ENCODE results near the gene SMAD3. TPM values are rescaled to one million over a fixed set of nuclear protein-coding genes. Genes with fewer than 3 reads are reported as not detected.
A peak's percentile ranks its signal among the peaks of the same experiment; 100 is the strongest.

SMAD3 gene
- total RNA-seq, 2 donors from 2014 or later: 13.5 to 47.4 TPM

GRCh38 chr15:67232591-67232990 lies 167.2 kb downstream of the SMAD3 start:
- Mint-ChIP-seq H3K36me3 (peaks cover 40% of the 10 kb centered on the region), H3K4me1 (ENCODE audit: low read depth in 2 of 2) (peaks cover 8 to 11% of the 10 kb centered on the region in 2 donors)

GRCh38 chr15:67240235-67241131 lies 175.1 kb downstream of the SMAD3 start:
- Mint-ChIP-seq H3K9me3 (no peaks in the 10 kb centered on the region), H3K4me3 (peak overlapping the region; percentile 75), H3K4me1 (ENCODE audit: low read depth in 2 of 2) (peaks cover 38 to 49% of the 10 kb centered on the region in 2 donors), H3K27me3 (no peaks in the 10 kb centered on the region), H3K27ac (peak overlapping the region; percentile 59 to 76), H3K36me3 (no peaks in the 10 kb centered on the region)
- DNase-seq (ENCODE audit: low spot score) (no peak), ATAC-seq (no peak)

More at GRCh38 chr15:67232591-67232990, 167.2 kb downstream of the SMAD3 start:
- Mint-ChIP-seq H3K9me3 (no peaks in the 10 kb centered on the region), H3K27ac (no peak overlapping the region), H3K27me3 (no peaks in the 10 kb centered on the region), H3K4me3 (no peak overlapping the region)
- DNase-seq (ENCODE audit: low spot score): no peak
- ATAC-seq: no peak

DNA sequence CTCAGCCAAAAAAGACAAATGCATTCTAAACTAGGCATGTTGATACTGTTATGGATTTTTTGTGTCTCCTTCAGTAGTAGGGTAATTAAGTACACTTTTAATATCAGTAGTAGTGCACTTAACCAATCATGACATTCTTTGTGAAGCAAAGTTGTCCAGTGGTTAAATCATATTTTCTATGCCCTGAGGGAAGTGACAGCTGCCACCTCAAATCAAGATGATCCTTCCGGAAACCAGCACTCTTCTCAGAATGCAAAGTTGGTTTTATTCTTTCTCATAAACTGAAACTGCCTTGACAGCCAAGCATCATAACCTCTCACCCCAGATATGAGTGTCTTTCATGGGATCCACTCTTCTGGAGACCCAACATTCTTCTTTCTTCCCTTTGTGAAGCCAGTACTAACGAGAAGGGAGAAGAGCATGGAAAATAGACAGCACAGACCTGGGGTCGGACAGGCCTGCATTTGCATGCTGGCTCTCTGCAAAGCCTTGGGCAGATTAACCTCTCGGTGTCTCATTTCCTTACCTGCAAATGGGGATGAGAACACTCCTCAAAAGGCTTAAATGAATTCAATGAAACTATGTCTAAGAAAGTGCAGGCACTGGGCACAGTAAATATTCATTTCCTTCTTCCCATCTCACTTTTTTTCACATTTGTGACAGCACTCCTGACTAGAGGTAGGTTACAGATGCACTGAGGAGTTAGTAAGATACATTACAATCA lies 175.9 kb downstream of the SMAD3 start:
- Mint-ChIP-seq H3K9me3 (no peaks in the 10 kb centered on the region), H3K27me3 (no peaks in the 10 kb centered on the region), H3K4me3 (peak overlapping the region; percentile 75), H3K4me1 (ENCODE audit: low read depth in 2 of 2) (peaks cover 41 to 49% of the 10 kb centered on the region in 2 donors), H3K27ac (peak overlapping the region; percentile 59 to 76), H3K36me3 (no peaks in the 10 kb centered on the region)
- peak; percentile 80 to 91 for ATAC-seq
- DNase-seq (ENCODE audit: low spot score): no peak

DNA sequence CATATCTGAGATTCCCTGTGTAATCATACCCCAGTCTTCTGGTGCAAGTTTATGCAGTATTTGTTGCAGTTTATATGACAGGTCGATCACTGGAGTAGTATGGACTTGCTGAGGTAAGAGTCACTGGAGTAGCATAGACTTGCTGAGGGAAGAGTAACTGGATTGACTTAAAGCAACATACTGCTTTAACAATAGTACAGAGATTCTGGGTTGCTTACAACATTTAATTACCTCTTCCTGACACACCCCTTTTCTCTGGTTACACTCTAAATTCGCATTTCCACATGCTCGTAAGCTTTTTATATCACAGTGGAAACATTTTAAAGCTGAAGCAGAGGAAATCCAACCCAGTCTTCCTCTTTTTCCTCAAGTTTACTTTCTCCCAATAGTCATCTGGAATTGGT lies 177.3 kb downstream of the SMAD3 start:
- ATAC-seq: no peak
- H3K4me1 Mint-ChIP-seq (ENCODE audit: low read depth in 2 of 2): peaks cover 44 to 54% of the 10 kb centered on the region in 2 donors
- DNase-seq (ENCODE audit: low spot score): no peak
- H3K4me3 Mint-ChIP-seq: peak overlapping the region; percentile 52
- peak overlapping the region in 1 of 2 donors; percentile 35 for H3K27ac Mint-ChIP-seq
- no peaks in the 10 kb centered on the region for H3K9me3 Mint-ChIP-seq
- peaks cover 6% of the 10 kb centered on the region for H3K36me3 Mint-ChIP-seq
- H3K27me3 Mint-ChIP-seq: no peaks in the 10 kb centered on the region

Other genes starting within 250 kb of the SMAD3 start
- 10 to 100 TPM; 50.5 TPM for gene AAGAB, start 189.1 kb downstream of the SMAD3 start, total RNA-seq
- gene IQCH, start 189.2 kb downstream of the SMAD3 start, total RNA-seq: 1 to 10 TPM in 1 of 2 donors, under 1 TPM in 1; 0.10 to 2.7 TPM